SJCRH30 (cell line): ENCODE measurements around the gene CPM. TPM values are rescaled to one million over a fixed set of nuclear protein-coding genes. Genes with fewer than 3 reads are reported as not detected.
"Not testable (repeated sequence)": the region's sequence is repeated elsewhere in the genome, so short reads cannot be mapped to it uniquely, and the experiment has no call there.

ENCODE experiments used
- DNase-seq, 2 experiments: peaks; one replicate each; pipeline ENCODE4 v3.0.0-alpha.2; 2015 to 2020
- H3K27ac ChIP-seq: fragments of 250-450 bp; sonication (Bioruptor Pico); 2 replicates; pipeline ENCODE4 v1.5.1; 2020; ENCODE audit warnings: mild to moderate bottlenecking, moderate library complexity
- H3K27me3 ChIP-seq: fragments of 250-450 bp; sonication (Bioruptor Pico); 2 replicates; pipeline ENCODE4 v1.5.1; 2020; ENCODE audit warnings: mild to moderate bottlenecking, moderate library complexity
- H3K36me3 ChIP-seq: fragments of 250-450 bp; sonication (Bioruptor Pico); 2 replicates; pipeline ENCODE4 v1.5.1; 2020; ENCODE audit warnings: mild to moderate bottlenecking, moderate library complexity
- H3K4me1 ChIP-seq: fragments of 250-450 bp; sonication (Bioruptor Pico); 2 replicates; pipeline ENCODE4 v1.5.1; 2020; ENCODE audit warnings: mild to moderate bottlenecking, moderate library complexity
- H3K4me3 ChIP-seq: fragments of 250-450 bp; sonication (Bioruptor Pico); 2 replicates; pipeline ENCODE4 v1.5.1; 2020; ENCODE audit warnings: mild to moderate bottlenecking, moderate library complexity
- H3K9me3 ChIP-seq: fragments of 250-450 bp; sonication (Bioruptor Pico); replicated peaks from 2 replicates; pipeline ENCODE4 v1.5.1; 2020; ENCODE audit warnings: mild to moderate bottlenecking, moderate library complexity
- total RNA-seq: library from RNA; depleted of rRNA; stranded (reverse); fragments of >200 nt; shearing (Covaris generic); gene quantifications from 2 replicates; pipeline ENCODE4 v1.2.3, GENCODE V29; 2014

Gene CPM
- total RNA-seq, 1 experiment from 2014 or later, result 1.2 TPM

DNA sequence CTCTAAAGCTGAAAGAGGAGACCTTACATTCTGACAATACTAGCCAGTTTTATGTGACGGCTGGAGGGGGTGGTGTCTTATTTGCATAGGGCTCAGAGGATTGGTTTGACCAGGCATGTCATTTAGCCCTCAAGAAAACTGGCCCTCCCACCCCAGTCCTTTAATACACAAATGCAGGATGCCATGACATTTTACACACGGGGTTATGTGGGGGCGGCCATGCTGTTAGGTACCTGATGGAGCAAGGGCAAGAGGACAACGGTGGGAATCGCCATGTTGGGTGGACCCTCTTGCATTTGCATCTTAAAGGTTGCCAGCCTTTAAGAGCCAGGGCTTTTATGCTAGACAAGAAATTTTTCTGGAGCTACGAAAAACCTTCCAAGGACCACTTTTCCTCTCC is 101.7 kb downstream of the CPM start:
- Histone ChIP-seq H3K36me3 (peaks cover 77% of the 10 kb centered on the region), H3K4me1 (no peaks in the 10 kb centered on the region), H3K27ac (no peak overlapping the region), H3K4me3 (no peak overlapping the region), H3K27me3 (no peaks in the 10 kb centered on the region), H3K9me3 (no peaks in the 10 kb centered on the region)
- DNase-seq, result peak in 1 of 2 experiments; percentile 15

GRCh38 chr12:68828672-68829068 is 104.3 kb downstream of the CPM start:
- DNase-seq, result no peak
- peaks cover 82% of the 10 kb centered on the region for H3K36me3 ChIP-seq
- H3K4me1 ChIP-seq, result no peaks in the 10 kb centered on the region
- no peak overlapping the region for H3K27ac ChIP-seq
- no peaks in the 10 kb centered on the region for H3K9me3 ChIP-seq
- no peak overlapping the region for H3K4me3 ChIP-seq
- no peaks in the 10 kb centered on the region for H3K27me3 ChIP-seq

- DNase-seq, result no peak
- Histone ChIP-seq H3K4me3 (no peak overlapping the region), H3K36me3 (peaks cover 84% of the 10 kb centered on the region), H3K9me3 (no peaks in the 10 kb centered on the region), H3K27me3 (no peaks in the 10 kb centered on the region), H3K27ac (no peak overlapping the region), H3K4me1 (no peaks in the 10 kb centered on the region)
These were observed 104.9 kb downstream of the CPM start for GRCh38 chr12:68827895-68828671.

GRCh38 chr12:68825569-68826217 is 107.3 kb downstream of the CPM start:
- Histone ChIP-seq H3K9me3 (no peaks in the 10 kb centered on the region), H3K4me3 (no peak overlapping the region), H3K27ac (no peak overlapping the region), H3K36me3 (peaks cover 83% of the 10 kb centered on the region), H3K4me1 (no peaks in the 10 kb centered on the region), H3K27me3 (no peaks in the 10 kb centered on the region)
- no peak for DNase-seq

GRCh38 chr12:68824597-68825250 is 108.2 kb downstream of the CPM start:
- Histone ChIP-seq H3K27ac (no peak overlapping the region), H3K27me3 (no peaks in the 10 kb centered on the region), H3K4me3 (no peak overlapping the region), H3K36me3 (peaks cover 84% of the 10 kb centered on the region), H3K4me1 (no peaks in the 10 kb centered on the region), H3K9me3 (no peaks in the 10 kb centered on the region)
- DNase-seq, result no peak

DNA sequence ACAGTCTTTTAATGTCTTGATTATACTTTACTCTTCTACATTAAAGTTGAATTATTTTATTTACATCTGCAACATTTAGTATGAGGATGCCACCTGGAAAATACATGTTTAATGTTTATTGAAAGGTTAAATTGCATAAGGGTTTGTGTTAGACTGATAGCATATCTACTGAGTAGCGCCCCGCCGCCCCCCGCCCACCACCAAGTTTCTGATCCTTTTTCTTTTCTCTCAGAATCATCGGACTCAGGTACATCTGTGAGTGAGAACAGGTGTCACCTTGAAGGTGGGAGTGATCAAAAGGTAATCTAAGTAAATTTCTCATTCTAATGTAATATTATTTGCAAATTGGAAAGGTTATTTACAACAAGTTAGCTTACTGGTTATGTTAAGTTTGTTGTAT is 108.8 kb downstream of the CPM start:
- Histone ChIP-seq H3K9me3 (no peaks in the 10 kb centered on the region), H3K27me3 (no peaks in the 10 kb centered on the region), H3K27ac (no peak overlapping the region), H3K4me3 (no peak overlapping the region), H3K36me3 (peaks cover 84% of the 10 kb centered on the region), H3K4me1 (no peaks in the 10 kb centered on the region)
- DNase-seq, result no peak

DNA sequence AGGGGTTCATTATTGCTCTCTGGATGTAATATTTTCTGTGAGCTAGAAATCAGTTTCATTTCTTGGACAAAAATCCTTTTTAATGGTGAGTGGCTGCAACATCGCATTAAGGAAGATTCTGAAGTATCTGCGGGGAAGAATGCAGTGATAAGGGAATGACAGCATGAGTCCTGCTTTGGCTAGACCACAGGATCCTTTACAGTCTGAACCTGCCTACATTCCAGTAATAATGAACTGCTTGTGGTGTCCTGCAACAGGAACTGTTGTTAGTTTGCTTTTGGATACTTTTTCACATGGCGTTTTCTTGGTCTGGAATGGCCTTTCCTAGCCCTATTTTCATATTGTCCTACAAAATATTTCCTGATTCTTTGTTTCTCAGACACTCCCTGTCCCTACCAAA is 109.3 kb downstream of the CPM start:
- no peak overlapping the region for H3K4me3 ChIP-seq
- no peaks in the 10 kb centered on the region for H3K9me3 ChIP-seq
- no peak for DNase-seq
- H3K27ac ChIP-seq, result no peak overlapping the region
- no peaks in the 10 kb centered on the region for H3K27me3 ChIP-seq
- H3K4me1 ChIP-seq, result no peaks in the 10 kb centered on the region
- peaks cover 84% of the 10 kb centered on the region for H3K36me3 ChIP-seq

- H3K27ac ChIP-seq, result no peak overlapping the region
- peaks cover 78% of the 10 kb centered on the region for H3K36me3 ChIP-seq
- no peaks in the 10 kb centered on the region for H3K9me3 ChIP-seq
- DNase-seq, result no peak
- no peaks in the 10 kb centered on the region for H3K27me3 ChIP-seq
- no peak overlapping the region for H3K4me3 ChIP-seq
- no peaks in the 10 kb centered on the region for H3K4me1 ChIP-seq
These were observed 111.4 kb downstream of the CPM start for GRCh38 chr12:68821357-68822188.

- not testable (repeated sequence) for H3K4me1 ChIP-seq, H3K27me3 ChIP-seq, H3K4me3 ChIP-seq, H3K27ac ChIP-seq, DNase-seq, H3K9me3 ChIP-seq
- peaks cover 77% of the 10 kb centered on the region for H3K36me3 ChIP-seq
These were observed 113.5 kb downstream of the CPM start for GRCh38 chr12:68819481-68819880.

- H3K36me3 ChIP-seq, result peaks cover 72% of the 10 kb centered on the region
- no peaks in the 10 kb centered on the region for H3K27me3 ChIP-seq
- H3K4me3 ChIP-seq, result no peak overlapping the region
- H3K27ac ChIP-seq, result no peak overlapping the region
- no peaks in the 10 kb centered on the region for H3K4me1 ChIP-seq
- H3K9me3 ChIP-seq, result no peaks in the 10 kb centered on the region
- DNase-seq, result no peak
These were observed 116.8 kb downstream of the CPM start for GRCh38 chr12:68815928-68816800.

DNA sequence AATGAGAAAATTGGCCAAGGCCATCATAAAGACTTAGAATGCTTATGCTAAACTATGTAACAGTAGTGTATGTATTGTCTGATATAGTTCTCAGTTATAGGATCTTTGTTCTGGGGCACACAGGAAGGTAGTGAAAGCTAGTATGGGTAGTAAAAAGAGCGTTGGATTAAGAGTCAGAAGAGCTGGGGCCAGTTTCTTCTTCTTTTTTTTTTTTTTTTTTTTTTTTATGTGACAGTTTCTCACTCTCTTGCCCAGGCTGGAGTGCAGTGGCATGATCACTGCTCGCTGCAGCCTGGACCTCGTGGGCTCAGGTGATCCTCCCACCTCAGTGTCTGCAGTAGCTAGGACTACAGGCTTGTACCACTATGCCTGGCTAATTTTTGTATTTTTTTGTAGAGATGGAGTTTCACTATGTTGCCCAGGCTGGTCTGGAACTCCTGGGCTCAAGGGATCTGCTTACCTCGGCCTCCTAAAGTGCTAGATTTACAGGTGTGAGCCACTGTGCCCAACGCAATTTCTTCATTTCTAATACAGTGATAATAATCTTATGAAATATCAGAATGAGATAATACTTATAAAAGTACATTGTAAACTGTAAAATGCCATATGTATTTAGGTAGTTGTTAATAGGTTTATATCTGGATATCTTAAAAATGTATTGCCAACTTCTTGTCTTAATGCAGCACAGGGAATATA is 117.6 kb downstream of the CPM start:
- no peak overlapping the region for H3K27ac ChIP-seq
- H3K9me3 ChIP-seq, result no peaks in the 10 kb centered on the region
- H3K27me3 ChIP-seq, result no peaks in the 10 kb centered on the region
- H3K36me3 ChIP-seq, result peaks cover 73% of the 10 kb centered on the region
- no peaks in the 10 kb centered on the region for H3K4me1 ChIP-seq
- H3K4me3 ChIP-seq, result no peak overlapping the region
- no peak for DNase-seq

DNA sequence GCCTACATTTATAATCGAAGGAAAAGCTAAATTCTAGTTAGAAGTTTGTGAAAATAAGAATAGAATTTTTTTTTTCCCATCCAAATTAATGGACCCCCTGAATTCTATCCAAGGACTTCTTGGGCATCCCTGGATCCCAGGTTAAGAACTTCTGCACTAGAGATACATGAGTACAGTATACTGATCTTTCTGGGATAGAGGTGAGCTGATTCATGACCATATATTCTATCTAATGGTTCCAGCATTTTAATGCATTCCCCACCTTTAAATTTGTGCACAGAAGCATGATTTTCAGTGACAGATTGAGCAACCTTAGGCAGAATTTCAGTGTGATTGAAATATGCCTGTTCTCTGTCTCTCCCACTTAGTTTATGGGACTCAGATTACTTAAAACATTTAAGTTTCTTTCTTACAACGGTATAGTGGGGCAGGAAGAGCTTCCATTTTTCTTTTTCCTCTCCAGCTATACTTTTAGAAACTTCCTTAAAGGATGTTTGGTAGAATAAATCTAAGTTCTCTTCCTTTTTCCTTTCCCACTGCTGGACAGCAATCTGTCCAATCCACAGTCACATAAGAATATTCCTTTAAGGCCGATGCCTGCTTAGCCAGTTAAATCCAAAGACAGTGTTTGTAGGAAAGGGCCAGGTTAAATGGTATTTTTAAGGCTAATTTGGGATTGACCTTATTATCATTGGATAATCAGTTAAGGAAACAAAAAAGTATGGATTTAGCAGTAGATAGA is 118.3 kb downstream of the CPM start:
- Histone ChIP-seq H3K9me3 (no peaks in the 10 kb centered on the region), H3K4me1 (0 out of 2 replicates have a peak, but pooled peaks cover under 1% of the 10 kb centered on the region), H3K36me3 (peaks cover 74% of the 10 kb centered on the region), H3K27me3 (no peaks in the 10 kb centered on the region), H3K27ac (no peak overlapping the region), H3K4me3 (no peak overlapping the region)
- DNase-seq, result no peak

GRCh38 chr12:68813242-68813593 is 119.8 kb downstream of the CPM start:
- no peaks in the 10 kb centered on the region for H3K27me3 ChIP-seq
- peaks cover 70% of the 10 kb centered on the region for H3K36me3 ChIP-seq
- H3K4me1 ChIP-seq, result 0 out of 2 replicates have a peak, but pooled peaks cover 2% of the 10 kb centered on the region
- no peaks in the 10 kb centered on the region for H3K9me3 ChIP-seq
- no peak for DNase-seq
- no peak overlapping the region for H3K4me3 ChIP-seq
- H3K27ac ChIP-seq, result no peak overlapping the region
